ENCODE data around the gene TSSK6. TPM values are rescaled to one million over a fixed set of nuclear protein-coding genes. Genes with fewer than 3 reads are reported as not detected.

Gene TSSK6
- total RNA-seq, 4 donors from 2014 or later = 0.33 to 3.7 (median 1.5) TPM

- TF ChIP-seq POLR2A (IDR thresholded peaks at IDR 0.05; ENCODE audit: low read depth) = no peak
- TF ChIP-seq POLR2AphosphoS5 (IDR thresholded peaks at IDR 0.05) = no peak
- TF ChIP-seq, protein P1, sequence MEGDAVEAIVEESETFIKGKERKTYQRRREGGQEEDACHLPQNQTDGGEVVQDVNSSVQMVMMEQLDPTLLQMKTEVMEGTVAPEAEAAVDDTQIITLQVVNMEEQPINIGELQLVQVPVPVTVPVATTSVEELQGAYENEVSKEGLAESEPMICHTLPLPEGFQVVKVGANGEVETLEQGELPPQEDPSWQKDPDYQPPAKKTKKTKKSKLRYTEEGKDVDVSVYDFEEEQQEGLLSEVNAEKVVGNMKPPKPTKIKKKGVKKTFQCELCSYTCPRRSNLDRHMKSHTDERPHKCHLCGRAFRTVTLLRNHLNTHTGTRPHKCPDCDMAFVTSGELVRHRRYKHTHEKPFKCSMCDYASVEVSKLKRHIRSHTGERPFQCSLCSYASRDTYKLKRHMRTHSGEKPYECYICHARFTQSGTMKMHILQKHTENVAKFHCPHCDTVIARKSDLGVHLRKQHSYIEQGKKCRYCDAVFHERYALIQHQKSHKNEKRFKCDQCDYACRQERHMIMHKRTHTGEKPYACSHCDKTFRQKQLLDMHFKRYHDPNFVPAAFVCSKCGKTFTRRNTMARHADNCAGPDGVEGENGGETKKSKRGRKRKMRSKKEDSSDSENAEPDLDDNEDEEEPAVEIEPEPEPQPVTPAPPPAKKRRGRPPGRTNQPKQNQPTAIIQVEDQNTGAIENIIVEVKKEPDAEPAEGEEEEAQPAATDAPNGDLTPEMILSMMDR (IDR thresholded peaks at IDR 0.05) = no peak
- TF ChIP-seq EP300 (IDR thresholded peaks at IDR 0.05) = no peak
- DNase-seq (ENCODE audit: extremely low spot score) = no peak
- 37% methylated on average over 57 of the region's 59 CpGs for WGBS
- Histone ChIP-seq H3K27me3 (peaks cover 13 to 55% (median 46%) of the 10 kb centered on the region in 4 donors), H3K4me3 (peak overlapping the region; percentile 40 to 51 (median 42)), H3K9me3 (peaks cover 0 to 4% (median 0%) of the 10 kb centered on the region in 4 donors), H3K4me1 (peaks cover 31 to 53% (median 45%) of the 10 kb centered on the region in 4 donors), H3K36me3 (peaks cover 0 to 9% (median 6%) of the 10 kb centered on the region in 4 donors), H3K27ac (replicated peaks in 1 of 4) (no peak overlapping the region)
- intact Hi-C loops (cut with DNase I) = no loop called here
Measured at GRCh38 chr19:19537075-19538048, 22.0 kb upstream of the TSSK6 start.

DNA sequence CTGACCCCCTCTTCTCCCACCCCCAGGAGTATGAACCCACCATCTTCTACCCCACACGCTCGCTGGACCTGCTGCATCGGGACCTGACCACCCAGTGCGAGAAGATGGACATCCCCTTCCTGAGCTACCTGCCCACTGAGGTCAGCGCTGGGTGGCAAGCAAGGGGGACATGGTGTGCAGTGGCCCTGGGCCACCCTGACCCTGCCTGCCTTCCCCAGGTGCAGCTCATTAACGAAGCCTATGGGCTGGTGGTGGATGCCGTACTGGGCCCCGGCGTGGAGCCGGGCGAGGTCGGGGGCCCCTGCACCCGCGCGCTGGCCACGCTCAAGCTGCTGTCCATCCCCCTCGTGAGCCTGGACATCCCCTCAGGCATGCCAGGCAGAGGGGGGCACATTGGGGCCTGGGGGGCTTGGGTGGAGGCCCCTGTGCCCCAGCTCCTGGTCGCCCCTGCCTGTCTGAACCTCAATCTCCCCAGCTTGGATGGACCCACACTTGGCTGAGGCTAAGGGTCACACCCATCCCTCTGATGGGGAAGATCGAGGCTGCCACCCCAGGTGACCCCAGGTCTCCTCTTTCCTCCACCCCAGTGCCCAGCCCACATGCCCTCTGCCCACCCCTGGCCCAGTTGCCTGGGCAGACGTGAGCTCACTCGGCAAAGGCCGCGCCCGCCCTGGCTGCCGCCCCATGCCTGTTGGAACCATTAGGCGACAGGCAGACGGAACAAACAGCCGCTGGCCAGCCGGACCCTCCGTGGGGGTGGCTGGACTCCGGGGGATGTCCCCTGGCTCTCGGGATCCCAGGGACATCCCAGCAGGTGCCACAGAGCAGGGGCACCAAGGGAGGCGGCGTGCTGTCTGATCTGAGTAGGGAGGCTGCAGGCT lies 20.2 kb upstream of the TSSK6 start:
- H3K9me3 ChIP-seq = peaks cover 0 to 4% (median 0%) of the 10 kb centered on the region in 4 donors
- H3K4me1 ChIP-seq = peaks cover 25 to 46% (median 39%) of the 10 kb centered on the region in 4 donors
- no peak overlapping the region for H3K4me3 ChIP-seq
- intact Hi-C loops (cut with DNase I) = no loop called here
- H3K36me3 ChIP-seq = peaks cover 0 to 9% (median 6%) of the 10 kb centered on the region in 4 donors
- no peak for DNase-seq (ENCODE audit: extremely low spot score)
- peaks cover 10 to 37% (median 28%) of the 10 kb centered on the region in 4 donors for H3K27me3 ChIP-seq
- TF ChIP-seq POLR2AphosphoS5 (IDR thresholded peaks at IDR 0.05) = no peak
- TF ChIP-seq, protein P1 (IDR thresholded peaks at IDR 0.05) = no peak
- no peak for TF ChIP-seq POLR2A (IDR thresholded peaks at IDR 0.05; ENCODE audit: low read depth)
- no peak for TF ChIP-seq EP300 (IDR thresholded peaks at IDR 0.05)
- no peak overlapping the region for H3K27ac ChIP-seq (replicated peaks in 1 of 4)
- WGBS = 90% methylated on average over 29 of the region's 34 CpGs

- H3K27ac ChIP-seq (replicated peaks in 1 of 4) = no peak overlapping the region
- peaks cover 0 to 9% (median 7%) of the 10 kb centered on the region in 4 donors for H3K36me3 ChIP-seq
- intact Hi-C loops (cut with DNase I) = loop anchor here (5.0 kb wide), 1 partner anchor 423 kb away; no protein-coding TSS in a partner anchor
- TF ChIP-seq POLR2A (IDR thresholded peaks at IDR 0.05; ENCODE audit: low read depth) = no peak
- TF ChIP-seq EP300 (IDR thresholded peaks at IDR 0.05) = no peak
- TF ChIP-seq POLR2AphosphoS5 (IDR thresholded peaks at IDR 0.05) = no peak
- TF ChIP-seq, protein P1 (IDR thresholded peaks at IDR 0.05) = no peak
- WGBS = 74% methylated on average over 26 of the region's 27 CpGs
- H3K4me1 ChIP-seq = peaks cover 21 to 37% (median 31%) of the 10 kb centered on the region in 4 donors
- H3K27me3 ChIP-seq = peaks cover 6 to 29% (median 20%) of the 10 kb centered on the region in 4 donors
- DNase-seq (ENCODE audit: extremely low spot score) = no peak
- H3K9me3 ChIP-seq = no peaks in the 10 kb centered on the region
- no peak overlapping the region for H3K4me3 ChIP-seq
Measured at GRCh38 chr19:19534556-19535265, 19.4 kb upstream of the TSSK6 start.

DNA sequence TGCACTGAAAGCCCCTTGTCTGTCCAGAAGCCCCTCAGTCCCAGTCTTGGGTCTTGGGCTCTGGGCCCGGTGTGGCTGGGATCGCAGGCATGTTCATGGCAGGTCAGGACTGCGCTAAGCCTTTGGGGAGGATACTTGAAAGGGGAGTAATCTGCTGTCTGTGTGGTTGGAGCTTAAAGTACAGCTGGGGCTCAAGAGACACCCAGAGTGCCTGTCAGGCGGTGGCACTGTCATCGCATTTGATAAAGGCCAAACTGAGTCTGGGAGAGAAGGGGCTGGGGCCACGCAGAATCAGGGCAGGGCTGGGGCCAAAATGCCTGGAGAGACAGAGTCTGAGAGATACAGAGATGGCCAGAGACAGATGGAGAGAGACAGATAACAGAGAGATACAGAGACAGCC lies 18.5 kb upstream of the TSSK6 start:
- 87% methylated on average over 6 of the region's 6 CpGs for WGBS
- intact Hi-C loops (cut with DNase I) = loop anchor here (2.0 to 5.0 kb wide), 2 partner anchors 109 to 423 kb away; partner anchors contain the start of gene GMIP
- peaks cover 0 to 12% (median 9%) of the 10 kb centered on the region in 4 donors for H3K36me3 ChIP-seq
- DNase-seq (ENCODE audit: extremely low spot score) = no peak
- H3K4me3 ChIP-seq = no peak overlapping the region
- H3K27me3 ChIP-seq = peaks cover 6 to 20% (median 12%) of the 10 kb centered on the region in 4 donors
- no peaks in the 10 kb centered on the region for H3K9me3 ChIP-seq
- no peak overlapping the region for H3K27ac ChIP-seq (replicated peaks in 1 of 4)
- peaks cover 24 to 39% (median 36%) of the 10 kb centered on the region in 4 donors for H3K4me1 ChIP-seq
- TF ChIP-seq, protein P1 (IDR thresholded peaks at IDR 0.05) = no peak
- TF ChIP-seq POLR2A (IDR thresholded peaks at IDR 0.05; ENCODE audit: low read depth) (no peak), EP300 (IDR thresholded peaks at IDR 0.05) (no peak)

All from esophagus muscularis mucosa (tissue), 4 donors.